GM21367 (cell line): ENCODE results near the gene HMOX1.
A peak's percentile ranks its signal among the peaks of the same experiment; 100 is the strongest.
"Not testable (repeated sequence)": the region's sequence is repeated elsewhere in the genome, so short reads cannot be mapped to it uniquely, and the experiment has no call there.

Source experiments
- ATAC-seq: cut with Tn5 transposase; IDR thresholded peaks from one replicate; pipeline ENCODE4 v1.9.1; 2021; ENCODE audit not compliant: unreplicated experiment

Gene HMOX1

DNA sequence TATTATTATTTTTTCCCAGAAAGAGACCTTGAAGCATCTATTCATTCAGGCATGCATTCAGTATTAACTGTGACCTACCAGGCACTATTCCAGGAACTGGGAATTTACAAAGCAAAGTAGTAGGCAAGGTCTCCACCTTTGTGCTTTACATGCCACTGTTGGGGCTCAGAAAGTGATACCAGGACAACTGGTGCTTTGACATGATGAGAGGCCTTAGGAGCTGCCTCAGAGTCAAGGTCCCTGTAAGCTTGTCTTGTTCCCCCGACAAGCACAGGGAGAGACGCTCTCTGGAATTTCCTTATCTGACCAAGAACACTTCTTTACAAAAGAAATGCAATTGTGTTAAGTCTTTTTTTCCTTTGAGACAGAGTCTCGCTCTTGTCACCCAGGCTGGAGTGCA is 2.3 kb upstream of the HMOX1 start:
- ATAC-seq = no peak

DNA sequence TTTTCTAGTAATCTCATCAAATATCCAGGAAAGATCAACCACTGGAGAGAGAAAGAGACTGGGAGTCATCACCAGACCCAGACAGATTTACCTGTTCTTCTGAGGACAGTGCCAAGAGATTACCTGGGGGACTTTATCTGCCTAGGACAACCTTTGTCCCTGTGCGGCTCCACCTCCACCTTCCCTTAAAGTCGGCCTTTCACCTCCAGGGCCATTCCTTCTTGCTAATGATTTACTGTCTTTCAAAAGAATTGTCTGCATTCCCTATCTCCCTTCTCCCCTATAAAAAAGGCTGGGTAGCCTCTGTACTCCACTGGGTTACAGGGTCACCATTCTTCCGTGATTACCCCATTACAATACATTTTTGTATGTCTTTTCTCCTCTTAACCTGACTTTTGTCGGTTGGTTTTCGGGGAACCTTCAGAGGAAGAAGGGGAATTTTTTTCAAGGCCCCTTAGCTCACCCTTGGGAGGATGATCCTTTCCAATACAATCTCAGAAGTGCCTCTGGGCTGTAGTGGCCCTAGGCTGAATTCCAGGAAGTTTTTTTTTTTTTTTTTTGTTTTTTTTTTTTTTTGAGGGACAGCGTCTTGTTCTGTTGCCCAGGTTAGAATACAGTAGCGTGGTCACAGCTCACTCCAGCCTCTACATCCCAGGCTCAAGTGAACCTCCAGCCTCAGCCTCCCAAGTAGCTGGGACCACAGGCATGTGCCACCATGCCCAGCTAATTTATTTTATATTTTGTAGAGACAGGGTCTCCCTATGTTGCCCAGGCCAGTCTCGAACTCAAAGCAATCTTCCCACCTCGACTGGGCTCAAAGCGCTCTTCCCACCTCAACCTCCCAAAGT is 1.5 kb upstream of the HMOX1 start:
- ATAC-seq = no peak

DNA sequence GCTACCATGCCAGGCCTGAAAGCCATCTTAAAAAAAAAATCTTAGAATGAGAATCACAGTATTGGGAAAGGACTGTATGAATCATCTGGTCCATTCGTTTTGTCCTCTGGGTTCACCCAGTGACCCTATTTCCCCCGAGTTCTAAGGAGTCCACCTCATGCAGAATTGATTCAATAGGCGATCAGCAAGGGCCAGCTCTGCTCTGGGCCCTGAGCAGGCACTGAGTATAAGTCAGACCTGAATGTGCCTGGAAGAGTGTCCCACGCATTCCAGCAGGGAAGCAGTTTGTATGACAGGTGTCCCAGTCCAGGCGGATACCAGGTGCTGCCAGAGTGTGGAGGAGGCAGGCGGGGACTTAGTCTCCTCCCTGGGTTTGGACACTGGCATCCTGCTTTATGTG is 883 bp upstream of the HMOX1 start:
- ATAC-seq = no peak

DNA sequence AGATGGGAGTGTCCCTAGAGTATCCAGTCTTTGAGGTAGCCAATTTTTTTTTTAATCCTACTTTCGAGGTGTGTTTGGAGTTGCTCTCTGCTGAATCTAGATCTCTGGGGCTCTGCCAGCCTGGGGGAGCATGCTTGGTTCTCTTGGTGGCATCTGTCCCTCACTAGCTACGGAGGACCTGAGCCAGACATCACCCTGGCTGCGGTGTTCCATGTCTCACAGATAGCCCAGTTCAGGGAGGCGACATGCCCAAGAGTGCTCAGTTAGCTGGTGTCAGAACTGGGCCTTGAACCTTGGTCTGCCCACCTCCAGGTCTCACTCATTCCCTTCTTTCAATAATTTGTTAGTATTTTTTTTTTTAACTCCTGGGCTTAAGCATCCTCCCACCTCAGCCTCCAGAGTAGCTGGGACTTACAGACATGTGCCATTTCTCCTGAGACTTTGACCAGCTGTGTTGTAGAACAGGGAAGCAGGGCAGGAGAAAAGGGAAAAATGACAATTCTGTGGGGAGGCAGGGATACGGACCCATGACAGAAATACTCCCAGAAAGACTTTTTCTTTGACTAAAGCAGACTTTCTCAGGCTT is 621 bp downstream of the HMOX1 start:
- ATAC-seq = no peak

DNA sequence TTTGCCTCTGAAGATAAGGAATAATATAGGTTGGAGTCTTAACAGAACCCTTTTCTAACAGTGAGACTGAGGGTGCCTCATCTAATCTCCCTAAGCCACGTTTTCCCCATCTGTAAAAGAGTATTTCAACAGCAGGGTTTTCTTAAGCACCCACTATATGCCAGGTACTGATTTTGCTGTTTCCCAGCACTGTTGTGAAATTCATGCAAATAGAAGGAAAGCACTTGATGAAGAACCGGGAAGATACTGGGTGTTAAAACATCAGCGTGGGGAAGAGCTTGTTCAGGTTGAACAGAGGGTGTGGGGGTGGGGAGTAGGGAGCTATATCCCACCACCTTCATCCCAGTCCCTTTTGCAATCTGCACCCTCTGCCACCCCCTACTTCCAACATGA is 2.8 kb downstream of the HMOX1 start:
- no peak for ATAC-seq

DNA sequence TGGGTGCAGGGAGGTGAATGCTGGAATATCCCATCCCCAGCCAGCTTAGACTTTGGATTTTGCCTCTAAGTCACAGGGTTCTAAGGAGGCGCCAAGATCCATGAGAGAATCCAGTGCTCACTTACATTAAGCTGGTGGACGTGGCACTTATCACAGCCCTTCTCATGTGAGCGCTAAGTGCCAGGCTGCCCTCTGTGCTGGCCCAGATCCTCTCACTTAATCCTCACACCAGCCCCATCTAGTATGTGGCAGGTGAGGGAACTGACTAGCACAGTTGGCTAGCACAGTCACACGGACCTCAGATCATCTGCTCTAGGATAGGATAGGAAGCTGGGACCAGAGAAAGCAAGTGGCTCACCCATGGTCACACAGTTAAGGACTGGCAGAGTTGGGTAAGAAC is 3.6 kb downstream of the HMOX1 start:
- ATAC-seq = no peak

DNA sequence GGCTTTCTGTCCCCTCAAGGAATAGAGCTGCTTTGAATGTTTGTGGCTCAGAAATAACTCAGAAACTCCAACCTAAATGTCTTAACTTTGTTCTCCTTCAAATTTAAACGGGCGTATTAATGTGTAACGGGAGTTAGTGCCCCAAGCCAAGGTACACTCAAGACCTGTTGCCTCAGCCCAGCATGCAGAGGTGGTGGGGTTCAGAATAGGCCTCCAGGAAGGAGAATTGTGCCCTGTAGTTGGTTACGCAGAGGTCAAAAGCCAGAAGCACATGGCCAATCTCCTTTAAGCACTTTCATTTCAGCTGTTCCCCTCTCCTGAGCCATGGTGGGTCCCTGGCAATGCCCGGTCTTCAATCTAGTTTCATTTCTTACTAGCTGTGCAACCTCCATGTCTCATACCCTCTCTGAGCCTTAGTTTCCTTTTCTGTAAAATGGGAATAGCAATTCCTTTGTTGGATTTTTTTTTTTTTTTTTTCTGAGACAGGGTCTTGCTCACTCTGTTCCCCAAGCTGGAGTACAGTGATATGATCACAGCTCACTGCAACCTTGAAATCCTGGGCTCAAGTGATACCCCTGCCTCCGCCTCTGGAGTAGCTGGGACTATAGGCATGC is 4.2 kb downstream of the HMOX1 start:
- ATAC-seq = no peak

DNA sequence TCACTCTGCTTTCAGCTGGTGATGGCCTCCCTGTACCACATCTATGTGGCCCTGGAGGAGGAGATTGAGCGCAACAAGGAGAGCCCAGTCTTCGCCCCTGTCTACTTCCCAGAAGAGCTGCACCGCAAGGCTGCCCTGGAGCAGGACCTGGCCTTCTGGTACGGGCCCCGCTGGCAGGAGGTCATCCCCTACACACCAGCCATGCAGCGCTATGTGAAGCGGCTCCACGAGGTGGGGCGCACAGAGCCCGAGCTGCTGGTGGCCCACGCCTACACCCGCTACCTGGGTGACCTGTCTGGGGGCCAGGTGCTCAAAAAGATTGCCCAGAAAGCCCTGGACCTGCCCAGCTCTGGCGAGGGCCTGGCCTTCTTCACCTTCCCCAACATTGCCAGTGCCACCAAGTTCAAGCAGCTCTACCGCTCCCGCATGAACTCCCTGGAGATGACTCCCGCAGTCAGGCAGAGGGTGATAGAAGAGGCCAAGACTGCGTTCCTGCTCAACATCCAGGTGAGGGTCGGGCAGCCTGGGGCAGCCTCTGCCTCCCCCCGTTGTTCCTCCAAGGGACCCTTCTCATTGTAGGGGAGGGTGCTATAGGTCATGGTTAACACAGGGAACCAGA is 5.9 kb downstream of the HMOX1 start:
- no peak for ATAC-seq

DNA sequence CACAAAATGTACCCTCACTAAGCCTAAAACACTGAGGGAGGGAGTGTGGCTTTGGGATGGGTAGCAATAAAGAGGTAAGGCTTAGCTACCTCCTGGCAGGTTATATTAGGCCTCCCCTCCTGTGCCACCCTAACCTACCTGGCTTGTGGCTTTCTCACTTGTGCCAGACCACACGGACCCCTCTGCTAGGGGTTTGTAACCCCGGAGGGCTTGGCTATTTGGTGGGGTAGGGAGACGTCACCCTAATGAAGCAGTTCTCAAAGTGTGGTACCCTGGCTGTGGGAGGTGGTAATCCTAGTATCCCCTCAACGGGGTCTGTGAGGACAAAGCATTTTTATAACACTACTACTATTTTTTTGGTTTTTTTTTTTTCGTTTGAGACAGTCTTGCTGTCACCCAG is 10.0 kb downstream of the HMOX1 start:
- no peak for ATAC-seq

DNA sequence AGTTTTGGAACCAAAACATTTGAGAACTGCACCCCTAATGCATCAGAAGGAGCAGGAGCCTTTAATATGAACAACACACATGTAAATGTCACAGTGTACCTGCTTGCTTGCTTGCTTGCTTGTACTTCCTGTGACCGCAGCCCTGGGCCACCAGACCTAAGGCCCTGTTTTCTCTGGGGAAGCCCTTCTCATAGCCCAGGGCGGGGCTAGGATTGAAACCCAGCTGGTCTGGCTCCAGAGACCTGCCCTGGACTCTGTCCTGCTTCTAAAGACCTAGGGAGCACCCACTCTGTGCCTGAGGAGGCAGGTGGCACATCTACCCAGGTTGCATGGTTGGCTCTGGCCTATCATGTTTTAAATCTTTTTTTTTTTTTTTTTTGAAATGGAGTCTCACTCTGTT is 11.5 kb downstream of the HMOX1 start:
- no peak for ATAC-seq

DNA sequence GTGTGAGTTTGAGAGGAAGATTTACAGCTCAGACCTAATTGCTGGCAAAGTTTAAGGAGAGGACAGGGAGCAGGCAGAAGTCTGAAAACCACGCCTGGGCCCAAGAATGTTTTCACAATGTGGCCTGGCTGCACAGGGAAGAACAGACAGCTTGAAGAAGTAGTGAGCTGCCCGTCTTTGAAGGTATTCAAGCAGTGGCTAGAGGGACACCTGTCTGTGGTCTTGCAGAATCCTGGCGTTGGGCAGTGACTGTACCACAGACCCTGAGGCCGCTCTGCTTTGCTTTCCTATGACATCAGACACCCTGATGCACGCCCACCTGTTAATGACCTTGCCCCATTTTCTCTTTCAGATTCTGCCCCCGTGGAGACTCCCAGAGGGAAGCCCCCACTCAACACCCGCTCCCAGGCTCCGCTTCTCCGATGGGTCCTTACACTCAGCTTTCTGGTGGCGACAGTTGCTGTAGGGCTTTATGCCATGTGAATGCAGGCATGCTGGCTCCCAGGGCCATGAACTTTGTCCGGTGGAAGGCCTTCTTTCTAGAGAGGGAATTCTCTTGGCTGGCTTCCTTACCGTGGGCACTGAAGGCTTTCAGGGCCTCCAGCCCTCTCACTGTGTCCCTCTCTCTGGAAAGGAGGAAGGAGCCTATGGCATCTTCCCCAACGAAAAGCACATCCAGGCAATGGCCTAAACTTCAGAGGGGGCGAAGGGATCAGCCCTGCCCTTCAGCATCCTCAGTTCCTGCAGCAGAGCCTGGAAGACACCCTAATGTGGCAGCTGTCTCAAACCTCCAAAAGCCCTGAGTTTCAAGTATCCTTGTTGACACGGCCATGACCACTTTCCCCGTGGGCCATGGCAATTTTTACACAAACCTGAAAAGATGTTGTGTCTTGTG is 12.5 kb downstream of the HMOX1 start:
- no peak for ATAC-seq

DNA sequence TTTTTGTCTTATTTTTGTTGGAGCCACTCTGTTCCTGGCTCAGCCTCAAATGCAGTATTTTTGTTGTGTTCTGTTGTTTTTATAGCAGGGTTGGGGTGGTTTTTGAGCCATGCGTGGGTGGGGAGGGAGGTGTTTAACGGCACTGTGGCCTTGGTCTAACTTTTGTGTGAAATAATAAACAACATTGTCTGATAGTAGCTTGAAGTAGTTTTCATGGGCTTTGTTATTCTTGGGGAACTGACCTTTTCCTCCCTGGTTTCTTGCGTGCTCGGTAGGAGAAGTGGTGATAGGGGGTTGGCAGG is 13.1 kb downstream of the HMOX1 start:
- no peak for ATAC-seq

DNA sequence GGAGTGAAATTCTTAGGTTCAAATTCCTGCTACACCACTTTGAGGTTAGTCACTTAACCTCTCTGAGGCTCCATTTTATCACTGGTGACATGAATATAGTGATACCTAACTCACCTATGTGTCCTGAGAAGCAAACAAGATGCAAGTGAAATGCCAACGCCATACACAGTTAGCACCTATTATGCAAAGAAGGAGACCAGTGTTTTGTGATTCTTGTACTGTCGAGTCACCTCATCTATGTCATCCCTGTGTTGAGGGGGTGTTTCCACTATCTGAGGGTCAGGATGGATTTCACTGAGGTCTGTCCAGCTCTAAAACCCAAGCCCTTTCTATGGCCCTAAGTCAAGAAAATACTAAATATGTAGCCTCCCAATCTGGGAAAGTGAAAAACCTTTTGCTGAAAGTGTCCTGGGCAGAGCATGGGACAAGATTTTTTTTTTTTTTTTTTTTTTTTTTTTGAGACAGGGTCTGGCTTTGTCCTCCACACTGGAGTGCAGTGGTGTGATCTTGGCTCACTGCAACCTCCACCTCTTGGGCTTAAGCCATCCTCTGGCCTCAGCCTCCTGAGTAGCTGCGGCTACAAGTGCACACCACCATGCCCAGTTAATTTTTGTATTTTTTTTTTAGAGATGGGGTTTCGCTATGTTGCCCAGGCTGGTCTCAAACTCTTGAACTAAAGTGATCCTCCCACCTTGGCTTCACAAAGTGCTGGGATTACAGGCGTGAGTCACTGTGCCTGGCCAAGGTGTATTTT is 14.1 kb downstream of the HMOX1 start:
- no peak for ATAC-seq

DNA sequence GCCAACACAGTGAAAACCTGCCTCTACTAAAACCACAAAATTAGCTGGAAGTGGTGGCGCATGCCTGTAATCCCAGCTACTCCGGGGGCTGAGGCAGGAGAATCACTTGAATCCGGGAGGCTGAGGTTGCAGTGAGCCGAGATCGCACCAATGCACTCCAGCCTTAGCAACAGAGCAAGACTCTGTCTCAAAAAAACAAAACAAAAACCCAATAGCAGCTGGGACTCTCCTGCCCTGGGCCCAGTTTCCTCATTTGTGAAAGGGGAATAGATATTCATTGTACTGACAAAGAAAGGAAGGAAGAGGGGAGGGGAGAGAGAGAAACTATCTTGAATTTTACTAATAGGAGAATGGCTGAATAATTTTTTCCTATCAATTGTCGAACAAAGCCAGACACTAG is 15.7 kb downstream of the HMOX1 start:
- ATAC-seq = not testable (repeated sequence)

DNA sequence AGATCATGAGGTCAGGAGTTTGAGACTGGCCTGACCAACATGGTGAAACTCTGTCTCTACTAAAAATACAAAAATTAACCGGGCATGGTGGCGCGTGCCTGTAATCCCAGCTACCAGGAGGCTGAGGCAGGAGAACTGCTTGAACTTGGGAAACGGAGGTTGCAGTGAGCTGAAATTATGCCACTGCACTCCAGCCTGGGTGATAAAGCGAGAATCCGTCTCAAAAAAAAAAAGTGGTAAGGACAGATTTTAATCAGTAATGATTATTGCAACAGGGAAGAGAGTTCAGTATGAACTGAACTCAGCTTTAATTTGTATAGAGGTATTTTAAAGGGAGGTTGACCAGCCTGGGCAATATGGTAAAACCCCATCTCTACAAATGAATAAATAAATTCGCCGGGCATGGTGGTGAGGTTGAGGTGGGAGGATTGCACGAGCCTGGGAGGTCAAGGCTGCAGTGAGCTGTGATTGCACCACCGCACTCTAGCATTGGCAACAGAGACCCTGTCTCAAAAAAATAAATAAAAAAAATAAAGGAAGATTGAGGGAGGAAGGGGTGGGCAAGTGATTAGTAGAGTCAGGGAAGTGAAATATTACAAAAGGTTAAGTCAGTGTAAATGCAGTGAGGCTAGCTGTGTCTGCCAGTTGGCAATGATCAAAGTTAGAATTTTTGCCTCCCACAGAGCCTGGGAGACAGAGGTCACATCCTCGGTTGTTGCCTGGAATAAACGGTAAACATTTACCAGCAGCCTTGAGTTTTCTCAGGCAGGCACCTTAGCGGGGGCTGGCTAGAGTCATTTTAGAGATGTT is 16.4 kb downstream of the HMOX1 start:
- ATAC-seq = no peak

DNA sequence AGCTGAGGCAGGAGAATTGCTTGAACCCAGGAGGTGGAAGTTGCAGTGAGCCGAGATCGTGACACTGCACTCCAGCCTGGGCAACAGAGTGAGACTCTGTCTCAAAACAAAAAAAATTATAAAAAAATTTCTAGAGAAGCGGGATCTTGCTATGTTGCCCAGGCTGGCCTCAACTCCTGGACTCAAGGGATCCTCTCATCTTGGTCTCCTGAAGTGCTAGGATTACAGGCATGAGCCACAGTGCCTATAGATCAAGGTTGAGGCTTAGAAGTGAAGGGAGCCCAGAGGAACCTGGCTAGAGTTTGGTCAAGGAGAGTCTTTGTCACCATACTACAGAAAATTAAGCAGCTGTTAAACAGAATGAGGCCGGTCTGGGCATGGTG is 17.7 kb downstream of the HMOX1 start:
- no peak for ATAC-seq

DNA sequence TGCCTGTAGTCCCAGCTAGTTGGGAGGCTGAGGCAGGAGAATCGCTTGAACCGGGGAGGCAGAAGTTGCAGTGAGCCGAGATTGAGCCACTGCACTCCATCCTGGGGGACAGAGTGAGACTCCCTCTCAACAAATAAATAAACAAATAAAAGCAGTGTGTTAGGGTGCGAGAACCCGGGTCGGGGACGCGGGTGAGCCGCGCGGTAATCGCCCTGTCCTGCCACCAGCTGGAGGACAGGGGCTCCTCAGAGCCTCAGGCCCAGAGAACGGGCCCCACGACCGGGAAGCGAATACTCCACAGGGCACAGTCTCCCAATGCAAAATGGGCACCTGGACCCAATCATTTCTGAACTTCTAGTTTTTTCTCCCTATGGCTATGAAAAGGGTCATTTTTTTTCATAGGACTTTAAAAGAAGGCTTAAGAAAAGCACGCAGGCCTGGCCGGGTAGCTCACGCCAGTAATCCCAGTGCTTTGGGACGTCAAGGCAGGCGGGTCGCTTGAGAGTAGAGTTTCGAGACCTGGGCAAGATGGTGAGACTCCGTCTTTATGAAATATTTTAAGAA is 18.3 kb downstream of the HMOX1 start:
- ATAC-seq = no peak

DNA sequence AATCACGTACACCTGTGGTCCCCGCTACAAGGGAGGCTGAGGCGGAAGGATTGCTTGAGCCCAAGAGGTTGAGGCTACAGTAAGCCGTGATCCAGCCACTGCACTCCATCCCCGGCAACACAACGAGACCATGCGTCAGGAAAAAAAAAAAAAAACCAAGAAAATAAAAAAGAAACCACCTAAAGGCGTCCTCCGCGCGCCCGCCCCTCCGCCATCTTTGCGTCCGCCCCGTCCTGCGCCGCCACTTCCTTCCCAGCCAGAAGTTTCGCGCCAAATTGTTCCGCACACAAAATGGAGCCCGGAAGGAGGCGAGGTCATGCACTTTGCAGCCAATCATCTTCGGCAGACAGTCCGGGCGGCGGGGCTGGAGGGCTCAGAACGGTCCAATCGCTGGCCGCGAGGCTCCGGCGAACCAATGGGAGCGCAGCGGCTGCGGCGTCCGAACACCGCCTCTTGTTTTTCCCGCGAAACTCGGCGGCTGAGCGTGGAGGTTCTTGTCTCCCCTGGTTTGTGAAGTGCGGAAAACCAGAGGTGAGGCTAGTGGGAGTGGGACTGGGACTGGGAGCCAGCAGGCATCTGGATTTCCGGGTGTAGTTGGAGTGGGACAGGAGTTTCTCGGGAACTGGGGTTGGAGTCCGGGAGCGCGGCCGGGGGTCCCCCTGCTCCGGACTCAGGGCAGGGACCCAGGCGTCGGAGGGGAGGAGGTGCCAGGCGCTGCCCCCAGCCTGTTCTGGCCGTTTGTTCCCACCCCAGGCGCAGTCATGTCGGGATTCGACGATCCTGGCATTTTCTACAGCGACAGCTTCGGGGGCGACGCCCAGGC is 19.0 kb downstream of the HMOX1 start, which contains the start of gene MCM5:
MCM5 (plus strand) TSS at position 463 of the 823 bp plus-strand sequence; CDS start at position 762, 299 bp downstream.
- peak; percentile 78 for ATAC-seq

DNA sequence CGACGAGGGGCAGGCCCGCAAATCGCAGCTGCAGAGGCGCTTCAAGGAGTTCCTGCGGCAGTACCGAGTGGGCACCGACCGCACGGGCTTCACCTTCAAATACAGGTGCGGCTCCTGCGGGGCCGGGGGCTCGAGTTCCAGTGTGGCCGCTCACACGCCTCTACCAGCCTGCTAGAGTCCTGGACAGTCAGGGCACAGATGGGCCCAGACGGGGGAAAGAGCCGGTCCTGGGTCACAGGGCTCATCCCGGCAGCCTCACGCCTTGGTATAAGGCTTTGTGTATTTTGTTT is 19.6 kb downstream of the HMOX1 start:
- ATAC-seq = peak; percentile 8
